Epithelial cell of umbilical artery (primary cell): ENCODE results near the gene ACSM2A. TPM values are rescaled to one million over a fixed set of nuclear protein-coding genes. Genes with fewer than 3 reads are reported as not detected.

ENCODE experiments used
- total RNA-seq: library from RNA; depleted of rRNA; stranded (reverse); fragments of >200 nt; gene quantifications from 2 replicates; pipeline ENCODE4 v1.2.3, GENCODE V29; 2014

Gene ACSM2A
- not detected in 2 replicates for total RNA-seq

GRCh38 chr16:20451364-20451763 lies at the start of gene ACSM2A:
Gene ACSM2A, plus strand, starts transcription at chr16:20451521. Its CDS starts 8,594 bp downstream, at chr16:20460115.

GRCh38 chr16:20404637-20405036 lies 46.7 kb upstream of the ACSM2A start, which contains the start of gene PDILT:
Gene PDILT, minus strand, starts transcription at chr16:20404737. Its CDS starts 5,437 bp downstream, at chr16:20399300.

GRCh38 chr16:20409398-20410120 lies 41.8 kb upstream of the ACSM2A start, which contains the start of gene ACSM5:
Gene ACSM5, plus strand, starts transcription at chr16:20409534. Its CDS starts 1,951 bp downstream, at chr16:20411485.

Other genes with a start within 250 kb of the ACSM2A start
- gene GP2, start 124.0 kb upstream of the ACSM2A start, total RNA-seq, result not detected in 2 replicates
- not detected in 2 replicates for gene UMOD, start 98.8 kb upstream of the ACSM2A start, total RNA-seq
- not detected in 2 replicates for gene PDILT, start 46.8 kb upstream of the ACSM2A start, total RNA-seq
- gene ACSM5, start 42.0 kb upstream of the ACSM2A start, total RNA-seq, result not detected in 2 replicates
- not detected in 2 replicates for gene ACSM2B, start 124.8 kb downstream of the ACSM2A start, total RNA-seq
- gene ACSM1, start 246.2 kb downstream of the ACSM2A start, total RNA-seq, result not detected in 2 replicates